Uterus (tissue), 2 donors: Measurements from ENCODE around the gene ZNRF2.

Experiments
- POLR2A ChIP-seq, 2 donors: fragments of 450-650 bp; IDR thresholded peaks; one replicate each; pipeline ENCODE4 v1.6.1; 2016; ENCODE audit warnings: antibody characterized with exemption in 2 of 2, mild to moderate bottlenecking in 1 of 2, moderate library complexity in 1 of 2
- TF ChIP-seq, protein P1 (sequence below), 4 experiments: fragments of 200-600 bp in 2 of 4; fragments of 450-650 bp in 2 of 4; sonication (generic) in 2 of 4; IDR thresholded peaks; one replicate each; pipeline ENCODE4 v1.5.1; 2016 to 2019; ENCODE audit warnings: antibody characterized with exemption in 4 of 4, mild to moderate bottlenecking in 2 of 4, moderate library complexity in 1 of 4

DNA sequence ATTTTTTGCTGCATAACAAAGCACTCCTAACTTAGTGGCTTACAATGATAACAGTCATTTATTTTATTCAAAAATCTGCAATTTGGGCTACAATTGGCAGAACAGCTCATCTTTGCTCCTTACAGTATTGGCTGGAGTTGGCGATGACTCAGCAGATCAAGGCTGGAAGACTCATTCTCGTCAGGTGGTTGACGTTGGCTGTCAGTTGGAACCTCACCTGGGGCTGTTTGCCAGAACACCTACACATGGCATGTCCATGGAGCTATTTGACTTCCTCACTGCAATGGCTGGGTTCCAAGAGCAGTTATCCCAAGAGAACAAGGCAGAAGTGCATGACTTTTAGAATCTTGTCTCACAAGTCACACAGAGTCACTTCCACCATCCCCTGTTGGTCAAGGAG lies 119.1 kb downstream of the ZNRF2 start:
- TF ChIP-seq, protein P1, sequence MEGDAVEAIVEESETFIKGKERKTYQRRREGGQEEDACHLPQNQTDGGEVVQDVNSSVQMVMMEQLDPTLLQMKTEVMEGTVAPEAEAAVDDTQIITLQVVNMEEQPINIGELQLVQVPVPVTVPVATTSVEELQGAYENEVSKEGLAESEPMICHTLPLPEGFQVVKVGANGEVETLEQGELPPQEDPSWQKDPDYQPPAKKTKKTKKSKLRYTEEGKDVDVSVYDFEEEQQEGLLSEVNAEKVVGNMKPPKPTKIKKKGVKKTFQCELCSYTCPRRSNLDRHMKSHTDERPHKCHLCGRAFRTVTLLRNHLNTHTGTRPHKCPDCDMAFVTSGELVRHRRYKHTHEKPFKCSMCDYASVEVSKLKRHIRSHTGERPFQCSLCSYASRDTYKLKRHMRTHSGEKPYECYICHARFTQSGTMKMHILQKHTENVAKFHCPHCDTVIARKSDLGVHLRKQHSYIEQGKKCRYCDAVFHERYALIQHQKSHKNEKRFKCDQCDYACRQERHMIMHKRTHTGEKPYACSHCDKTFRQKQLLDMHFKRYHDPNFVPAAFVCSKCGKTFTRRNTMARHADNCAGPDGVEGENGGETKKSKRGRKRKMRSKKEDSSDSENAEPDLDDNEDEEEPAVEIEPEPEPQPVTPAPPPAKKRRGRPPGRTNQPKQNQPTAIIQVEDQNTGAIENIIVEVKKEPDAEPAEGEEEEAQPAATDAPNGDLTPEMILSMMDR (IDR thresholded peaks at IDR 0.05): no peak
- no peak for TF ChIP-seq POLR2A (IDR thresholded peaks at IDR 0.05)
